CD4-positive, alpha-beta T cell treated with Interleukin-17A for 4 hours (primary cell): ENCODE results near the gene IGF2.

Experiments
- DNase-seq: peaks from one replicate; pipeline ENCODE4 v3.0.0-alpha.2; 2020; ENCODE audit warnings: mixed read lengths

Gene IGF2

DNA sequence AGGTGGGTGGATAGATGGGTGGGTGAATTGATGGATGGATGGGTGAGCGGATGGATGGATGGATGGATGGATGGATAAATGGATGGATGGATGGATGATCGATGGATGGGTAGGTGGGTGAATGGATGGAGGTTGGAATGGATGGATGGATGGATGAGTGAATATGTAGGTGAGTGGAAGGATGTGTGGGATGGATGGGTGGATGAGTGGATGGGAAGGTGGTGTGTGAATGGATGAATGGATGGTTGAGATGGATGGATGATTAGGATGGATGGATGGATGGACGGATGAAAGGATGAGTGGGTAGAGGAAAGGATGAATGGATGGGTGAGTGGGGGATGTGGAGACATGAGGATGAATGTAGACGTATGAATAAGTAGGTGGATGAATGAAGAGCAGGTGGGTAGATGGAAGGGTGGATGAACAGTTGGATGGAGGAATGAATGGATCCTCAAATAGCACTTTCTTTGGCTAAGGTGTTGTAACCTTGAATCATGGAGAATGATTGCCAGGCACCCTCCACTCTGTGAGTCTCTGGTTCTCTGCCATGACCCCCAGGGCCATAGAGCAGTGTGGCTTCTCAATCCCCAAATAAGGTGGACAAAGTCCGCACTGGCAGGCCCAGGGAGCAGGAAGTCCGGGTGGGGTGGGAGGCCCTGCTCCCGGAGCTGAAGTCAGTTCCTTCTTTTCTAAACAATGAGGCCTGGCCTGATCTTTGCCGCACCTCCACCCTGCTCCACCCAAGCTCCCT, 36.9 kb downstream of the IGF2 start:
- DNase-seq, result no peak

DNA sequence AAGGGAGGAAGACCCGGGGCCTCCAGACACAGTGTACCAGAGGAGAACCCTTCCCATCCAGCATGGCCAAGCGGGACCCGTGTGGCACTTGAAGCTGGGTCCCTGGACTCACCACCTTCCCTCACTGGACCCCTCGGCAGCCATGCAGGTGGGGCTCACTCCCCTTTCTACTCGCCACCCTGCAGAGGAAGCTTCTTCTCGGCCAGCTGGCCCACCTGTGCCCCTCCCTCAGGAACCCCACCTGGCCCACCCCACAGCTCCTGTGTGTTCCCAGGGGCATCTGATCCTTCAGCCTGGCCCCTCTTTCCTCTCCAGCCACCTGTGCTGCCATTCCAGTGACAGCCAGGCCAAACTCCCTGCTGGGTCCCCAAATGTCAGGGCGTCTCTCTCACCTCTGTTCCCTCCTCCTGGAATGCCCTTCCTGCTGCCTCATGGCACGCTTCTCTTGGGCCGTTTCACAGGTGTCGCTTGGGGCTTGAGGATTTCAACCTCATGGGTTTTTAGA, 38.0 kb downstream of the IGF2 start:
- DNase-seq, result no peak

DNA sequence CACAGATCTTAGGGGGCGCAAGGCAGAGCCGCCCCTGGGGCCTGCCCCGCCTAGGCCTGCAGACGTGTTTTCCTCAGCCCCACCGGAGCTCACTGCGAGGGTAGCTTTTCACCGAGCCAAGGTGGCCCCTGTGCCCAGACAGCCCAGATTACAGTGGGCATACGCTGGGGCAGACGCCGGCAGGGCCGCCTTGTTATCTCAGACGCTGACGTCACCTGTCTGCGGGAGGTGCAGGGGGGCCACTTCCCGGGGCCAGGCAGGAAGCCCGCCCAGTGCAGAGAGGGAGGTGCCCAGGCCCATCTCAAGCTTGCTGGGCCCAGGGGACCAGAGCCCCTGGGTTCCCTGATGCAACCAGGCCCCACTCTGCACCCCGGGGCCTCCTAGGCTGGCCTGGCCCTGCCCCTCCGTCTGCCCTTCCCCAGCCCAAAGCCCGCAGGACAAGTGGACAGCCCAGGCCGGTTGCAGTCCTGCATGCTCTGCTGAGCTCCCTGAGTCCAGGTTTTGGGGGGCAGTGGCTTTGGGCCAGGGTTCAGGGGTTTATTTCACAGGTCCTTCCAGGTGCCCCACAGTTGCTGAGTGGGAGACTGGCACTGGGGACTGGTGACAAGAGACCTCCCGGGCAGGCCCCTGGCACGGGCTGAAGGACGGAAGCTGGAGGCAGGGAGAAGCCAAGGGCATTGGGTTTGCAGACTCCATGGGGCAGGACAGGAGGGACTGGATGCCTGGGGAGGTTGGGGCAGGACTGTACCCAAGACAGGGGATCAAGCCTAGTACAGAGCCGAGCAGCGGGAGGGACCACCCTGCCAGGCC, 38.6 kb downstream of the IGF2 start:
- peak; percentile 44 for DNase-seq

DNA sequence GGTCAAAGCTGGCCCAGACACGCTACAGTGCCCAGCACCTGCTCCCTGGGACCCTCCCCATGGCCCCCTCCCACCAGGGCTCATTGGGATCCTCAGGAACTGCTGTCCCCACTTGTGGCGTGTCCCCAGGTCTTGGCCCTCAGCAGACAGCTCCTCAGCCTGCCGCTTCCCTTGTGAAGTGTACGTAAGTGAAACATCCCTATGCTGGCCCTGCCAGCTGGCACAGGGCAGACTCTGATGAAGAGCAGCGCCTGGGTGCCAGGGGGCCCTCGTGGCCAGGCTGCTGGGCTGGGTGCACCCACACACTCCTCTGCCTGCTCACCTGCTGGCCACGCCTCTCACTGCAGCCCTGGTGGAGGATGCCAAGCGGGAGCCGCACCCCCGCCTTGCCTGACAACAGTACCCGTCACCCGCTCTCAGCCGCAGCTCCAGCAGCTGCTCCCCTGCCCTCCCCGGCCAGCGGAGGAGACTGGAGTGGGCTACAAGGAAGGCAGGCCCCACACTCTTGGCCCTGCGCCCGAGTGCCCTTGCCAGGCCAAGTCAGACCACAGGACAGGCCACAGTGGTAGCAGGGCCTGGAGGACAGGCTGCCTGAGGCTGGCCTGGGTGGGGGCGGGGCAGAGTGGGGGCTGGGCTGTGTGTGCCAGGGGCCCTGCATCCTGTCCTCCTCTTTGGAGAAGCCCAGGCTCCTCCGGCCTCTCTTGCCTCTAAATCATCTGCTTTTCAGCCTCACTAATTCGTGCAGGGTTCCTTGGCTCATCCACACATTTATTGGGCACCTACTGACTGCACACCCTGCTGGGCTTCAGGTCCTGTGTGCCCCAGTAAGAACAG, 39.5 kb downstream of the IGF2 start:
- DNase-seq, result no peak

DNA sequence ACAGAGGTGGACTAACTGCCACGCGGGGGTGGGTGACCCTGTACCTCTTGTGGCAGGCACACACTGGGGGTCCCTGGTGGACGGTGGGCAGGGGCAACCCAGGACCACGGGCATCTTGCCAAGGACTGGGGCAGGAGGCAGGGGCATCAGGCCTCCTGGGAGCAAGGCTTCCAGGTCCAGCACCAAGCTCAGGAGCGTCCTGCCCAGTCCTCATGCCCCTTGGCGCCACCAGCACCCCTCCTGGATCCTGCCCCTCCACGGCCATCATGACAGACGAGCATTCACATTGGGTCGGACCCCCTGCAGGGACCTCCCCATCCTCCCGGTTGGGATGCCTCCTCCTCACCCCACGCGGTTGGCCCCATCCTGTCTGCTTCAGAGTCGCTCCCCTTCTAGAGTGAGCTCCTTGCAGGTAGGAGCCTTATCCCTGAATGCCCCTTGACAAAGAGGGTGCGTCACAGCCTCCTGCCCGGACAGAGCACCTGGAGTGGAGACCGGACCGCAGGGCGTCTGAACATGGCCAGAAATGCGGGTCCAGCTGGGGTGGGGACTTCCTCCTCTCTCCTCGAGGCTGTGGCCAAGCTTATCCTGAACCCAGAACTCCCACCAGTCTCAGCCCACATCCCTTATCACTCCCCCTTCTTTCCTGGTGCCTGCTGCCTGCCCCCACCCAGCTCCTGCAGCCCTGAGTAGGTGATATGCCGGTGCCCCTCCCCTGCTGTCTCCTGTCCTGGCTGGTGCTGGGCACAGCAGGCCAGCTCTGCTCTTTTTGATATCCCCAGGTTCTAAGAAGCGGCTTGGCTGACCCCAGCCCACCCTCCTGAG, 40.3 kb downstream of the IGF2 start:
- no peak for DNase-seq

DNA sequence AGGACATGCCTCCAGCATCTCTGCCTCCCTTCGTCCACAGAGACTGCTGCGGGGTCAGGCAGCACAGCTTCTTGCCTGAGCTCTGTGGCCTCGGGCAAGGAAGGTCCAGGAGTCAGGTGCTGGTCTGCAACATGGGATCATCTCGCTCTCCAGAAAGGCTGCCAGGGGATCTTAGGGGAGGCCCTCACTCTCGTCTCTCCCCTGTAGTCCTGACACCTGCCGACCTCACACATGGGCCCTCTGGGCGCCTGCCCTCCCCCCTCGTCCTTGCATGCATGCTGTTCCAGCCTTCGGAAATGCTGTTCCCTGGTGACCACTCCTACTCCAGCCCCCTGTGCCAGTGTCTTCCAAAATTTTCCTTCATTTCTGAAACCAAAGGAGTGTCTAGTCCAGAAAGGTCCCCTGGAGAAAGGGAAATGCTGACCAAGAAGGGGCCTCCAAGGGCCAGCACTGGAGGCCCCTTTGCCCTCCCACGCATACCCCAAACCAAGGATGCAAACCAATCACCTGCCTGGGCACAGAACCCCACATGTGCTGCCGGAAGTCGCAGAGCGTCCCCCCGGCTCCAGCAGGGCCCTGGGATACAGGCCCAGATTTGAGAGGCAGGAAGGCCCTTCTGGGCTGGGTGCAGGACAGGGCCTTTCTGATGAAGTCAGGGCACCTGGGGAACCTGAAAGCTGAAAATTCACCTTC, 41.0 kb downstream of the IGF2 start:
- DNase-seq, result no peak

DNA sequence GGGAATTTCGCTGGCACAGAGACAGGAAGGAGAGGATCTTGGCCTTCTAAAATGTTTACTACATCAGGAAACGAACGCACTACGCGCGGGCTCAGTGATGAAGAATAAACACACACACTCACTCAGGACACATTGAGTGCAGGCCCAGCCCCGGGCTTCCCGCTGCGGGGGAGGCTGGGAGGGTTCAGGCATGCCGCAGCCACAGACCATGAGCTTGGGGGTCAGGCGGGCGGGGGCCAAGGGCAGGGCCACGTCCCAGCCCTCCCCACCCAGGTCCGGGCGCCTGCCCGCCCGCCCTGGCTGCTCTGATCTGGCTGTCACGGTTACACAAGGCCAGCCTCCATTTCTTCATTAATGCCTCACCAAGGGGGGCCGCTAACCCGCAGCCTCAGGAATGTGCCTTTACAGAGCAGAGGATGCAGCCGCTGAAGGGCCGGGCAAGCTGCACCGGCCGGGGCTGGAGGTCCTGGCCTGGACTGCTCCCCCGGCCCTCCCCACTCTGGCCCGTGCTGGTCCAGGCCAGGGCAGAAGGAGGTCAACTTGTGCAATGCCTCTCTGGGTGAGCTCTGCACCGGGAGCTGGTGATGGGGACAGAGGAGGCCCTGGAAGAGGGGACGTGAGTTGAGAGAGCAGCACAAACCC, 41.7 kb downstream of the IGF2 start:
- no peak for DNase-seq

DNA sequence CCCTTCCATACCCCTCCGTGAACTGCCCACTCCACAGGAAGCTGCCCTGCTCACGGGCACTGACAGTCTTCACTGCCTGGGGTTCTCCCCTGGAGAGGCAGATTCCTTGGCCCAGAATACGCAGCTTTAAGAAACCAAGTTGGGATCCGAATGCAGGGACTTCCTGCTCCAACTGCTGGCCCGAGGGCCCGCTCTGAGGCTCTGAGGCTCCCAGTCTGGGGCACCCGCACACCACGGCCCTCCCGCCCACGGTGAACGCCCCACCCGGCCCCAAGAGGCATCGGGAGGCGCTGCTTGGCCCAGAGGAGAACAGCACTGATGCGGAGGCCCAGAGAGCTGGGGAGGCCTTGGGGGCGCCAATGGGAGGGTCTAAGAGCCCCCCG, 42.3 kb downstream of the IGF2 start:
- DNase-seq, result no peak

DNA sequence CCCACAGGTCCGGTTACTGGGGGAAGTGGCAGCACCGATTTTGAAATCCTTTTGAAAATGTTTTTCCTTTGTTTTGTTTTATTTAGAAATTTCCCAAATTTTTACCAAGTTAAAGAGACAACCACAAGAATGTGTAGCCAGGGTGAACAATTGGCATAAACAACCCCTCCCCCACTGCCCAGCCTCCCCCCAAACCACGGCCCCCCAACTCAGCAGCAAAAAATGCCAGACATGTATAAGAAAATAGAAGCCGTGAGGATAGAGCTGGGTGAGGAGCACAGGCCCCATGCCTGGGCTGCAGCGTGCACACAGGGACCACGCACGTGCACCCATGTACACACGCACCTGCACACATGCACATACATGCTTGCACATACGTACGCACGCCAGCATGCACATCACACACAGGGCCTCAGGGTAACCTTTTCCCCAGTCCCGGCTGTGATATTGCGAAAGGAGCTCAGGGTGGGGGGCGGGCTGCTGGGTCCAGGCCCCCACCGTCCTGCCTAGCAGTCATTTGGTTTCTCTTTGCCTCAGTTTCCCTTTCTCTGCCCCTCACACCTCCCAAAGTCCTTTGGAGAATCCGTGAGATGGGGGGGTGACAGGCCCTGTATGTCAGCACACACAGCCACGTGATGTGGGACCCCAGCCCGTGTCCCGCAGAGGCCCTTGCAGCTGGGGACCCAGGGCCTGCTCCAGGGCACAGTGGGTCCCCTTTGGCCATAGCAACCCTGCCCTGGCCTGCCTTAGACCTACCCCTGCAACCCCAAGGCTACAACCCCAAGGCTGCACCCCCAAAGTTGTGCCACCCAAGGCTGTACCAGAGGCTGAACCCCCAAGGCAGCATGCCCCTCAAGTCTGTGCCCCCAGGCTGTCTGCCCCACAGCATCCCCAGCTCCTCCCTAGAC, 42.9 kb downstream of the IGF2 start:
- no peak for DNase-seq

DNA sequence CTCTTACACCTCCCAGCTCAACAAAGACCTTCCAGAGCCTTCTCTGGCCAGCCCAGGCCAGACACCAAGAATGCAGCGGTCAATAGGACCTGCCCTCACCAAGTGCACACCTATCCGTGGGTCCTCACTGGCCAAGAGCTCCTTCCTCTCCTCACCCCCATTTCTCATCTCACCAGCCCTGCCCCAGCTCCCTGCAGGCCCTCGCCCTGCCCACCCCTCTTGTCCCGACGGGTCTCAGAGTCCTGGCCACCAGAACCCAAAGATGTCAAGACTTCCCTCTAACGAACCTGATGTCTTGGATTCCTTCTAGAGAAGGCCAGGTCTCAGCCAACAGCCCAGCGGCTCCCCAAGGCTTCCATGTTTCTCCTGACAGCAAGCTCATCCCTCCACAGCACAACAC, 43.6 kb downstream of the IGF2 start:
- no peak for DNase-seq

DNA sequence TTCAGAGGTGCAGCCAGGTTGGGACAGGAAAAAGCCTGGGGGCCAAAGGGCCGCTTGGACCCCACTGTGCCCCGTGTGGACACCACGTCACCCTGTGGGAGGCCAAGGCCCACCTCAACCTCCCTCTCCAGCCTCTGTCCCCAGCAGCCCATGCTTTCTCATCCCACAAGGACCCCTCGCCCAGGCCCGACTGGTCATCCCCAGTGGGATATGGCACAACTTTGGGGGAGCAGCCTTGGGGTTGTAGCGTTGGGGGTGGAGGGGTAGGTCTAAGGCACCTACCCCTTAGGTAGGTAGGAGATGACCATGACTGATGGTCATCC, 44.0 kb downstream of the IGF2 start:
- no peak for DNase-seq

DNA sequence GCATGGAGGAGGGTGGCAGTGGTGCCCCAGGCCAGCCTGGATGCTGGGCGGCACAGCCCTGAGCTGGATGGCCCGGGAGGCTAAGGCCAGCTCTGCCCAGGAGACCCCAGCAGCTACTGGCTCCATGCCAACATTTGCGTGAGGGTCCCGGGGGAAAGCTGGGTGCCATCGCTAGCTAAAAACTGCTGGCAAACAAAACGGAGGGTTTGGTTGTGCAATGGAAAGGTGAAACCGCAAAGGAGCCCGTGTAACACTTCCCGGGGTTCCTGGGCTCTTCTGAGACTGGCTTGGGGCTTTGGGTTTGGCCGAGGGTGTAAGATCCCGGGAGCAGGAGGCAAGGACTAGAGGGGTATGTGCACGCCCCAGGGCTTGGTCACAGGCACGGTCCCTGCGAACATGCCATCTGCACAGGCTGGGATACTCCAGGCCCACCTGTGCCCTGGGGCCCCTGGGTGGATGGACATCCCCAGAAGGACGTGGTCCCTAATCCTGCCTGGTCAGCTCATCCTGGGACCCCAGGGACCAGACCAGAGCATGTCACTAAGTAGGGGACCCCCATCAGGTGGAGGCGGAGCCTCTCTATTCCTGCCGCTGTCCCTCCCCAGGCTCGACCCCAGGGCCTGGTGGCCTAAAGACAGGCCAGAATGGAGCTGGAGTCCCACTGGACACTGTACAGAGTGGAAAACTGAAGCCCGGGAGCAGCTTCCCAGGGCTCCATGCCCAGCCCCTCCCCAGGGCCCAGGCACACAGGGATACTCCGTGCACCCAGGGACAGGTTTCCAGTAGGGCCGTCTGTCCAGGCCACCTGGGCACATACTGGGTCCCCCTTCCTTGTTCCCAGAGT, 44.6 kb downstream of the IGF2 start:
- DNase-seq, result no peak

DNA sequence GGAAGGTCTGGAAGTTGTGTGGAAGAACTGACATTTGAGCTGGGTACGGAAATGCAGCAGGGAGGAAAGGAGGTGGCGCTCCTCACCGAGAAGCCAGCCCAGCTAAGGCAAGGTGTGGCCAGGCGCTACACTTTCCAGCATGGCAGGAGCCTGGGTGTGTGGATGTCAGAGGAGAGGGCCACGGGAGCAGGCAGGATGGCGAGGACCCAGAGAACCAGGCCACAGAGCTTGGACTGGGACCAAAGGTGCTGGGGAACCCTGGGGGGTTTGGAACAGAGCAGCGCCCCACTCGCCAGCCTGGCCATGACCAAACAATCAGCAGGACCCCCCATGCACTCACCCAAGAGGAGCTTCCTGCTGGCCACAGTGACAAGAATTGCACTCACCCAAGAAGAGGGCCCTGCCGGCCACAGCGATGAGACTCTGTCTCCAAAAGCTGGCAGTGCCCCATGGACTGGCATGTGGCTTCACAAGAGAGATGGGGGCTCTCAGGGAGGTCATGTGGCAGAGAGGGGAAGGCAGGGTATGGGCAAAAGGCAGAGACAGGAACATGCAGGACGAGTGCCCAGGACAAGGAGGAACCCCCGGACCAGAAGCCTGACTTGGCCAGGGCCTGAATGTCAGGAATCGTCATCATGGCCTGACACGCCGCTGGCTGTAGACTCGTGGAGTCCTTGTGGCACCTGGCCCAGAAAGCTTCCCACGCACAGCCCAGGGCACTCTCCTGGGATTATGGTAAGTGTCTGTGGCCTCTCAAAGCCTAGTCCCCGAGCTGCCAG, 45.4 kb downstream of the IGF2 start:
- no peak for DNase-seq

DNA sequence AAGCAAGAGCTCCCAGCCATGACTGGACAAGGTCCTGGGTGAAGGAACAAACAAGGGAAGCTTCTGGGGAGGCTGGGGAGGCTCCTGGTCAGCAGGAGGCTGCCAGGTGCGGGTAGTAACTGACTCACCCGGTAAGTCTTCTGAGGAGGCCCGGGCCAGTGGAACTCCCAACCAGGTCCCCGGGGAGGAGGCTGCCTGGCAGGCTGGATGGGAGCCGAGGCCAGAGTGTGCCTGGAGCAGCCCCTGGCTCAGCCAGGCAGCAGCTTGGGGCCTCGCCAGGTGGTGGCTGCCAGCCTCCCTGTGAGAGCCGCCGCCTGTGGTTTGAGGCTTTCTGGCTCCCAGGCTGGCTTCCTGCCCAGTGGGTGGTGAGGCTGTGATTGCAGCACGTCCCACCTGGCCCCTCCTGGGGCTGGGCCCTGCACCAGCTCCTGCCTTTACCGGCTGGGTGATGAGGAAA, 46.2 kb downstream of the IGF2 start:
- peak; percentile 80 for DNase-seq

DNA sequence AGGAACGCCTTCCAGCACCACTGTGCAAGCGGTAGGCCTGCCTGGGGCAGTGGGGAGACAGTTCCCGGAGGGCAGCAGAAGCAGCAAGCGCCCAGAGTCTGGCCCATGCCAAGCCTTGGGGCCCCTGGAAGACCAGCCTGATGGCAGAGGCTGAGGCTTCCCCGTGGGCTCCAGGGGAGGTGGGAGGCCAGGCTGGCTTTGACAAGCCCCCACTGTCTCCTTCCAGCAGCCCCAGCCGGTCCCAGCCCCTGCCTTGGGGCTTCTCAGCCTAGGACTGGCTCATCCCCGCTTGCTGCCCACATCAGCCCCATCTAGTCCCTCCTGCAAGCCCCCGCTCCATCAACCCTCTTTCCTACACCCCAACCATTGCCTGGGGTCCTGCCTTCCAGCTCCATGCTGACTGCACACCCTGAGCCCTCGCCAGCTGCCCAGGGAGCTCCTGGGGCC, 46.7 kb downstream of the IGF2 start:
- DNase-seq, result no peak

DNA sequence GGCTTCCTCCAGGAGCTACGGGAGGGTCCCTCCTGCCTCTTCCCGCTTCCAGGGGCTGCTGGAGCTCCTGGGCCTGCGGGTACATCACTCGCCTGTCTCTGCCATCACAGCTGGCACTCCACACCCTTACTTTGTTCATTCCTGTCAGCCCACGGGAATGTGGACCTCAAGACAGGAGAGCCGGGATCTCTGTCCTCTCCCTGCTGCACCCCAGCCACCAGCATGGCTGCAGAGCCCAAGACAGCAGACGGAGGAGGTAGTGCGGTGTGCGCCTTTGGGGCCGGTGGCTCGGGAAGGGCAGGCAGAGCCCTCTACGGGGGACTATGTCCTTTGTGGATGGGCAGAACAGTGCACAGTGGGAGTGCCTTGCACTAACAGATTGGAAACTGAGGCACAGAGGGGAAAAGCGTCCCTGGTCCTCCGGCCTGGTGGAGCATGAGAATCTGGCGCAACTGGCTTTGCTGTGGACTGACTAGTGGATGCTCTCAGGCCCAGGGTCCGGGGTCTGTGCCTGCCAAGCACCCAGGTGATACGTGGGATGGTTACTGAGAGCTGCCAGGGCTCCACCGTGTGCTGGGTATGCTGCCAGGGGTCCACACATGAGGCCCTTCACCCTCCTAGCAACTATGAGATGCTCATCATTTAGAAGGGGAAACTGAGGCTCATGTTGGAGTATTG, 47.3 kb downstream of the IGF2 start:
- DNase-seq, result no peak

DNA sequence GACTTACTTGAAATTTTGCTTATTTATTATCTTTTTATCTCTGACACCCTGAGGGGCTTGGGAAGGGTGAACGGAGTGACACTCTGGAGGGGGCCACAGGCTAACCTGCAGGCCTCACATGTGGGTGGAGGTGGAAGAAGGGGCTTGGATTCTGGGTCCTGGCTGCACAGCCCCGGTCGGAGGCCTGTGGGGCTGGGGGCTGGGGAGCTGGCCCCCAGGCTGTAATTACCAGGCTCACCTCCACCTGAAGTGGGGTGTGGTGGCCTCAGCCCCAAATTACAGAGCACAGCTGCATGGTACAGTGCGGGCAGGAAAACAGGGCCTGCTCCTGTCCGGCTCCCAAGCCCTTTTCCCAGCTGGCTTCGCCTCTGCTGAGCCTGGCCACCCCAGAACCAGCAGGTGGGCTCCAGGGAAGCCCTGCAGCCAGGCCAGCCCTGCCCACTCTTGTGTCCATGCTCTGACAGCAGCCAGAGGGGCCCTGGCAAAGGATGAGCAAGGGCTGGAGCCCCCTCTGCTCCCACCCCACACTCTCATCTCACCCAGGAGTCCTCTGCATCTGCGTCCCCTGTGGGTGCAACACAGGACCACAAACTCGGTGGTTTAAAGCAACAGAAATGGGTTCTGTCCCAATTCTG, 48.0 kb downstream of the IGF2 start:
- no peak for DNase-seq
